Spleen (tissue), 11 donors: ENCODE data around the gene CTDP1. TPM values are rescaled to one million over a fixed set of nuclear protein-coding genes. Genes with fewer than 3 reads are reported as not detected.
A peak's percentile ranks its signal among the peaks of the same experiment; 100 is the strongest.

Experiments used
- DNase-seq: peaks from one replicate; pipeline ENCODE4 v3.0.0-alpha.2; 2020
- H3K27ac ChIP-seq, 8 donors: fragments of 200-600 bp; sonication (generic) in 7 of 8; 1 replicate in 4 of 8; 2 replicates in 4 of 8; pipeline versions ENCODE4 v1.5.0 to v1.8.0; 2016 to 2021; ENCODE audit warnings: inconsistent platforms in 4 of 8, mild to moderate bottlenecking in 4 of 8, moderate library complexity in 1 of 8
- H3K27me3 ChIP-seq, 7 donors: fragments of 200-600 bp; sonication (generic) in 6 of 7; replicated peaks in 1 of 7; 1 replicate in 4 of 7; 2 replicates in 3 of 7; pipeline versions ENCODE4 v1.5.0 to v1.8.0; 2016 to 2021; ENCODE audit warnings: inconsistent platforms in 3 of 7, mild to moderate bottlenecking in 1 of 7
- H3K36me3 ChIP-seq, 6 donors: fragments of 200-600 bp; sonication (generic) in 5 of 6; 1 replicate in 4 of 6; 2 replicates in 2 of 6; pipeline versions ENCODE4 v1.5.0 to v1.8.0; 2016 to 2021; ENCODE audit warnings: inconsistent platforms in 2 of 6
- H3K4me1 ChIP-seq, 6 donors: fragments of 200-600 bp; sonication (generic) in 5 of 6; 1 replicate in 3 of 6; 2 replicates in 3 of 6; pipeline versions ENCODE4 v1.5.0 to v1.8.0; 2016 to 2021; ENCODE audit warnings: inconsistent platforms in 3 of 6
- H3K4me3 ChIP-seq, 8 donors: fragments of 200-600 bp; sonication (generic) in 7 of 8; 1 replicate in 4 of 8; 2 replicates in 4 of 8; pipeline versions ENCODE4 v1.5.0 to v1.8.0; 2016 to 2021; ENCODE audit warnings: inconsistent platforms in 4 of 8, mild to moderate bottlenecking in 4 of 8, moderate library complexity in 2 of 8
- H3K9me3 ChIP-seq, 8 donors: fragments of 200-600 bp; sonication (generic) in 7 of 8; 1 replicate in 4 of 8; 2 replicates in 4 of 8; pipeline versions ENCODE4 v1.5.0 to v1.8.0; 2016 to 2021; ENCODE audit warnings: inconsistent platforms in 4 of 8
- CTCF ChIP-seq, 11 experiments: fragments of 200-600 bp in 7 of 11; fragments of 450-650 bp in 4 of 11; sonication (generic) in 4 of 11; IDR thresholded peaks in 8 of 11; conservative IDR thresholded peaks in 3 of 11; 1 replicate in 7 of 11; 2 replicates in 4 of 11; pipeline versions ENCODE4 v1.4.0 to v1.8.0; 2016 to 2021; ENCODE audit warnings: antibody characterized with exemption in 11 of 11, inconsistent platforms in 4 of 11, mild to moderate bottlenecking in 1 of 11
- POLR2A ChIP-seq, 3 donors: fragments of 450-650 bp; IDR thresholded peaks; one replicate each; pipeline ENCODE4 v1.5.1; 2017; ENCODE audit warnings: antibody characterized with exemption in 3 of 3, mild to moderate bottlenecking in 1 of 3
- POLR2AphosphoS5 ChIP-seq, 3 donors: sonication (generic); formaldehyde crosslinking; IDR thresholded peaks; one replicate each; pipeline ENCODE4 v1.5.1; 2017; ENCODE audit warnings: antibody characterized with exemption in 3 of 3
- WGBS, 5 donors: extraction: QIAGEN DNeasy Blood & Tissue Kit in 3 of 5; methylation state at CpG; one replicate each; pipeline versions ENCODE4 v1.1.5 to v1.1.7; 2013 to 2018; 5-methylcytosine and 5-hydroxymethylcytosine counted together
- intact Hi-C: fragments of 100-400 bp; cut with DNase I; formaldehyde crosslinking; loops from one replicate; pipeline ENCODE4 v1.15.0; 2023; ENCODE audit warnings: low total_unique reads
- polyA plus RNA-seq, 3 donors: library from polyadenylated mRNA; stranded (reverse); fragments of 200-250 nt; gene quantifications; one replicate each; pipeline ENCODE4 v1.2.1, GENCODE V29; 2013
- total RNA-seq, 7 donors: library from RNA; depleted of rRNA in 3 of 7; stranded (reverse); fragments of >200 nt in 3 of 7; fragmentation: NEBNext Ultra II Directional in 4 of 7; extraction: Animal tissue kit (Norgen Biotek cat#: 25700) in 4 of 7; gene quantifications; one replicate each; pipeline versions ENCODE4 v1.1.0 to v1.2.1, GENCODE V29; 2016 to 2021
- donor health status: healthy with polysubstance abuse.
- donor health status: DM: no; HTN: no; CAD: no; lungs with moderate emphysema.
- donor health status: DM: no; HTN: no; CAD: no.
- donor health status: Bipolar disorder and iron deficiency.
- donor health status: healthy.
- donor health status: DM: no; HTN: no; CAD: no.
- donor health status: DM: yes; HTN: yes; CAD: no.

Gene CTDP1
- total and polyA plus RNA-seq, 10 donors: 13.6 to 54.6 (median 28.6) TPM

- no peak for DNase-seq
- Histone ChIP-seq H3K36me3 (peaks cover 0 to 82% (median 65%) of the 10 kb centered on the region in 6 donors), H3K4me1 (peaks cover 0 to 14% (median 0%) of the 10 kb centered on the region in 6 donors), H3K9me3 (no peaks in the 10 kb centered on the region), H3K4me3 (no peak overlapping the region), H3K27ac (no peak overlapping the region), H3K27me3 (no peaks in the 10 kb centered on the region)
- intact Hi-C loops: no loop called here
- TF ChIP-seq POLR2AphosphoS5 (IDR thresholded peaks at IDR 0.05) (peak in 1 of 3 donors; percentile 40), CTCF (IDR thresholded peaks at IDR 0.05 in 8 of 11, conservative IDR thresholded peaks at IDR 0.05 in 3 of 11) (no peak), POLR2A (IDR thresholded peaks at IDR 0.05) (no peak)
- WGBS, 5 donors: 95 to 97% (median 95%) methylated on average over 22 of the region's 22 CpGs
These were observed 18.4 kb downstream of the CTDP1 start for GRCh38 chr18:79697976-79698375.

- Histone ChIP-seq H3K9me3 (no peaks in the 10 kb centered on the region), H3K4me1 (peaks cover 0 to 6% (median 0%) of the 10 kb centered on the region in 6 donors), H3K4me3 (no peak overlapping the region), H3K36me3 (peaks cover 0 to 90% (median 67%) of the 10 kb centered on the region in 6 donors), H3K27ac (no peak overlapping the region), H3K27me3 (no peaks in the 10 kb centered on the region)
- WGBS, 5 donors: 86 to 98% (median 95%) methylated on average over 14 of the region's 14 CpGs
- no peak for TF ChIP-seq POLR2A (IDR thresholded peaks at IDR 0.05)
- no peak for TF ChIP-seq CTCF (IDR thresholded peaks at IDR 0.05 in 8 of 11, conservative IDR thresholded peaks at IDR 0.05 in 3 of 11)
- TF ChIP-seq POLR2AphosphoS5 (IDR thresholded peaks at IDR 0.05): no peak
- no peak for DNase-seq
- intact Hi-C loops: no loop called here
These were observed 19.2 kb downstream of the CTDP1 start for GRCh38 chr18:79698668-79699335.

DNA sequence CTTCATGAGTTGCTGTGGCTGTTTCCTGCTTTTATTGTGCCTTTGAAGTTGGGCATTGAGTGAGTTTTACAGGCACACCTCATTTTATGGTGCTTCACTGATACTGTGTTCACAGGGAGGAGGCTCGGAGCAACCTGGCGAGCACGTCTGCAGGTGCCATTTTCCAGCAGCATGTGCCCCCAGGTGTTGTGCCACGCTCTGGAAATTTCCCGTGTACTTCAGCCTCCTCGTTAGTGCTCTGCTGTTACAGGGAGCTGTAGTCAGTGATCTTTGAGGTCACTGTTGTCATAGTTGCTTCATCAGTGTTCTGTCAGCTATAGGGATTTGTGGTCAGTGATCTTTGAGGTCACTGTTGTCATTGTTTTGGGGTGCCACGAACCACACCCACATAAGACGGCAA lies 20.1 kb downstream of the CTDP1 start:
- Histone ChIP-seq H3K9me3 (no peaks in the 10 kb centered on the region), H3K27ac (no peak overlapping the region), H3K27me3 (no peaks in the 10 kb centered on the region), H3K4me1 (peaks cover 0 to 1% (median 0%) of the 10 kb centered on the region in 6 donors), H3K4me3 (no peak overlapping the region), H3K36me3 (peaks cover 0 to 99% (median 76%) of the 10 kb centered on the region in 6 donors)
- DNase-seq: peak; percentile 2
- 87 to 92% (median 89%) methylated on average over 8 of the region's 8 CpGs for WGBS, 5 donors
- intact Hi-C loops: no loop called here
- no peak for TF ChIP-seq POLR2A (IDR thresholded peaks at IDR 0.05)
- TF ChIP-seq POLR2AphosphoS5 (IDR thresholded peaks at IDR 0.05): no peak
- no peak for TF ChIP-seq CTCF (IDR thresholded peaks at IDR 0.05 in 8 of 11, conservative IDR thresholded peaks at IDR 0.05 in 3 of 11)

DNA sequence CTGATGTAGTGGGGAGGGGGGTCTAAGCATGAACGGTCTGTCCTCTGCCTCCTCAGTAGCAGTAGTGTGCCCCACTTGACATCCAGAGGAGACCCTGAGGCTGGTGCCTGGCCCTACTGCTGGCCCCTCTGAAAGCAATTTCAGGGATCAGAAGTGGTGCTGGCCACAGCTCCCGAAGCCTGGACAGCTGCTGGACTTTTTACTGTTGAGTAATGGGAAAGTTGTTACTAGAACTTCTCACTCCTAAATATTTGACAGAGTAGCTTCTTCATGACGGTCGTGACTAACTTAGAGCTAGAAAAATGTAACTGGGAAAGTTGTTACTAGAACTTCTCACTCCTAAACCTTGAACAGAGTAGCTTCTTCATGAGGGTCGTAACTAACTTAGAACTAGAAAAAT lies 23.3 kb downstream of the CTDP1 start:
- intact Hi-C loops: no loop called here

More for the DNA sequence above, 23.3 kb downstream of the CTDP1 start:
- no peaks in the 10 kb centered on the region for H3K9me3 ChIP-seq
- H3K36me3 ChIP-seq: peaks cover 6 to 100% (median 77%) of the 10 kb centered on the region in 6 donors
- H3K4me1 ChIP-seq: no peaks in the 10 kb centered on the region
- no peak overlapping the region for H3K4me3 ChIP-seq
- no peaks in the 10 kb centered on the region for H3K27me3 ChIP-seq
- TF ChIP-seq POLR2AphosphoS5 (IDR thresholded peaks at IDR 0.05) (no peak), POLR2A (IDR thresholded peaks at IDR 0.05) (no peak), CTCF (IDR thresholded peaks at IDR 0.05 in 8 of 11, conservative IDR thresholded peaks at IDR 0.05 in 3 of 11) (no peak)
- no peak for DNase-seq
- H3K27ac ChIP-seq: no peak overlapping the region
- 91 to 100% (median 96%) methylated on average over 4 to 5 of the region's 5 CpGs for WGBS, 5 donors
